Activated CD4-positive, alpha-beta memory T cell treated with anti-CD3 and anti-CD28 coated beads, Interleukin-2, amount 10 ng/mL, durations not matched to agents 7 days and 5 days (primary cell): ENCODE data around the gene NR3C2. TPM values are rescaled to one million over a fixed set of nuclear protein-coding genes. Genes with fewer than 3 reads are reported as not detected.
"Not testable (repeated sequence)": the region's sequence is repeated elsewhere in the genome, so short reads cannot be mapped to it uniquely, and the experiment has no call there.

Experiments
- CTCF ChIA-PET: fragments of 350-600 bp; sonication (Branson Sonifier 250); formaldehyde crosslinking; loops from one replicate; lab custom pipeline; 2021; ENCODE audit warnings: antibody characterized with exemption, inconsistent platforms; lab: Charles Lee
- POLR2A ChIA-PET: fragments of 350-600 bp; sonication (Branson Sonifier 250); formaldehyde crosslinking; loops from one replicate; lab custom pipeline; 2021; ENCODE audit warnings: antibody characterized with exemption; lab: Charles Lee
- DNase-seq: peaks from one replicate; pipeline ENCODE4 v3.0.0-alpha.2; 2020
- H3K27ac Mint-ChIP-seq: one replicate; pipeline ENCODE4 v1.8.0; 2021; ENCODE audit warnings: mild to moderate bottlenecking, mixed read lengths
- H3K27me3 Mint-ChIP-seq: one replicate; pipeline ENCODE4 v1.8.0; 2021; ENCODE audit warnings: mixed read lengths
- H3K36me3 Mint-ChIP-seq: one replicate; pipeline ENCODE4 v1.8.0; 2021; ENCODE audit warnings: low read depth, mixed read lengths
- H3K4me1 Mint-ChIP-seq: one replicate; pipeline ENCODE4 v1.8.0; 2021; ENCODE audit warnings: mixed read lengths
- H3K4me3 Mint-ChIP-seq: one replicate; pipeline ENCODE4 v1.8.0; 2021; ENCODE audit warnings: mild to moderate bottlenecking, mixed read lengths
- H3K9me3 Mint-ChIP-seq: one replicate; pipeline ENCODE4 v1.8.0; 2021; ENCODE audit warnings: mixed read lengths
- total RNA-seq, 2 experiments: library from RNA; stranded (reverse); gene quantifications; one replicate each; pipeline ENCODE4 v1.2.3, GENCODE V29; 2021

Gene NR3C2
- total RNA-seq, 2 experiments from 2014 or later, result 4.1 to 5.0 TPM

DNA sequence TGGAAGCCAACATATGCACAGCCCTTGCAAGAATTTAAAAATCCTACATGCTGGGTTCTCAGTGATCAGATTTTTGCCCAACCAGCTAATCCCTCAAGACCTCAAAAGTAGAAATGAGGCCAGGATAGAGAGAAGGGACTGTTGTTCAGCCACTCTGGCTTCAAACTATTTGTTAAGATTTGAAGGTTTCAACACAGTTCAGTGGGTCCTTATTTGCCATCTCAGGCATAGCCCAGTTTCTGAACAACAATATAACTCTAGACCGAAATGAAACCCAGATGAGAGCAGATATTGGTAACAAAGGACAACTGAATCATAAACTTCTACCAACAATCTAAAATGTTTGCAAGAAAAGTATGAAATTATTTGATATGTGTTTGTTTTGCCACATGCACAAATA is 237.3 kb downstream of the NR3C2 start:
- no peaks in the 10 kb centered on the region for H3K36me3 Mint-ChIP-seq
- no peaks in the 10 kb centered on the region for H3K27me3 Mint-ChIP-seq
- DNase-seq, result no peak
- no peak overlapping the region for H3K4me3 Mint-ChIP-seq
- no peaks in the 10 kb centered on the region for H3K4me1 Mint-ChIP-seq
- POLR2A ChIA-PET, result no interaction called here
- H3K9me3 Mint-ChIP-seq, result no peaks in the 10 kb centered on the region
- CTCF ChIA-PET, result no interaction called here
- no peak overlapping the region for H3K27ac Mint-ChIP-seq

DNA sequence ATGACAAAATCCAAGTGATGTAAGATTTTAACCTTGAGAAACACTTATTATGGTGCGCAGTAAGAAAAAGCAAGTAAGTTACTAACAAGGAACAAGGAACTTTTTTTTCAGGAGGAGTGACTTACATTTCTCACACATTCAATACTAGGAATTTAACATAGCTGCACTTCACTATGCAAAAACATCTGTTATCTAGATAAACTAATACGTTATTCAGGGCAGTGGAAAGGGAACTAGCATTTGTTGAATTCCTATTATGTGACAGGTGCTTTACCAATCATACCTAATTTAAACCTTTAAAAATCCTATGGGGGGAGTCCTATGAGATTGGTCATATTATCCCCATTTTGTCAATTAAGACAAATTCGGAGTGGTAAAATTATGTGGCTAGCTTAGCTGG is 238.0 kb downstream of the NR3C2 start:
- ChIA-PET CTCF (no interaction called here), POLR2A (no interaction called here)
- Mint-ChIP-seq H3K9me3 (no peaks in the 10 kb centered on the region), H3K4me1 (no peaks in the 10 kb centered on the region), H3K4me3 (no peak overlapping the region), H3K27me3 (no peaks in the 10 kb centered on the region), H3K27ac (no peak overlapping the region), H3K36me3 (no peaks in the 10 kb centered on the region)
- no peak for DNase-seq

- no peak overlapping the region for H3K4me3 Mint-ChIP-seq
- DNase-seq, result no peak
- H3K4me1 Mint-ChIP-seq, result no peaks in the 10 kb centered on the region
- POLR2A ChIA-PET, result no interaction called here
- no peaks in the 10 kb centered on the region for H3K27me3 Mint-ChIP-seq
- H3K9me3 Mint-ChIP-seq, result no peaks in the 10 kb centered on the region
- no peaks in the 10 kb centered on the region for H3K36me3 Mint-ChIP-seq
- no peak overlapping the region for H3K27ac Mint-ChIP-seq
- CTCF ChIA-PET, result no interaction called here
Measured at GRCh38 chr4:148203056-148203898, 238.9 kb downstream of the NR3C2 start.

DNA sequence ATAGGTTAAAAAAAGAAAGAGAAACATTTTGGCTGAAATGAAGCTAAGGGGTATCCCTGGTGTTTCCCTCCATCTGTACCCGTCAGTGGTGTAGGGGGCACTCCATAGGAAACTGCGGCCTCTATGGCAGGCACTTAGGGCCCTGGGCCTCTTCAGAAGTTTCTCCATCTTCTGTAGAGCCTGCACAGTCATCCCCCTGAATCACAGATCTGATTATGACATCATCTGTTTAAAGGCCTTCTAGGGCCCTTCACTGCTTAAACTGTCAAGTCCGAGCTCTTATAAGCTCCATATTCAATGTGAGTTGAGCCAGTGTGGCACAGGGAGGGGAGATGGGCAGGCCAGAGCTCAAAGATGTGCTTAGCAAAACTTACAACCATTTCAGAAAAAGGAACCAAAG is 241.3 kb downstream of the NR3C2 start:
- H3K27ac Mint-ChIP-seq, result no peak overlapping the region
- DNase-seq, result no peak
- no peaks in the 10 kb centered on the region for H3K9me3 Mint-ChIP-seq
- CTCF ChIA-PET, result no interaction called here
- POLR2A ChIA-PET, result no interaction called here
- H3K4me1 Mint-ChIP-seq, result no peaks in the 10 kb centered on the region
- no peaks in the 10 kb centered on the region for H3K36me3 Mint-ChIP-seq
- H3K4me3 Mint-ChIP-seq, result no peak overlapping the region
- no peaks in the 10 kb centered on the region for H3K27me3 Mint-ChIP-seq

GRCh38 chr4:148196164-148196563 is 246.1 kb downstream of the NR3C2 start:
- Mint-ChIP-seq H3K27me3 (no peaks in the 10 kb centered on the region), H3K36me3 (no peaks in the 10 kb centered on the region), H3K9me3 (no peaks in the 10 kb centered on the region), H3K27ac (no peak overlapping the region), H3K4me1 (no peaks in the 10 kb centered on the region), H3K4me3 (no peak overlapping the region)
- ChIA-PET POLR2A (no interaction called here), CTCF (no interaction called here)
- no peak for DNase-seq

- POLR2A ChIA-PET, result no interaction called here
- H3K36me3 Mint-ChIP-seq, result no peaks in the 10 kb centered on the region
- H3K27ac Mint-ChIP-seq, result no peak overlapping the region
- H3K4me3 Mint-ChIP-seq, result no peak overlapping the region
- DNase-seq, result no peak
- H3K4me1 Mint-ChIP-seq, result no peaks in the 10 kb centered on the region
- no peaks in the 10 kb centered on the region for H3K27me3 Mint-ChIP-seq
- CTCF ChIA-PET, result no interaction called here
- no peaks in the 10 kb centered on the region for H3K9me3 Mint-ChIP-seq
Measured at GRCh38 chr4:148192526-148192925, 249.7 kb downstream of the NR3C2 start.

- DNase-seq, H3K27me3 Mint-ChIP-seq, H3K36me3 Mint-ChIP-seq, POLR2A ChIA-PET, H3K9me3 Mint-ChIP-seq, H3K4me1 Mint-ChIP-seq, H3K27ac Mint-ChIP-seq, H3K4me3 Mint-ChIP-seq, CTCF ChIA-PET: not testable (repeated sequence)
Measured at GRCh38 chr4:148187454-148188222, 254.6 kb downstream of the NR3C2 start.

DNA sequence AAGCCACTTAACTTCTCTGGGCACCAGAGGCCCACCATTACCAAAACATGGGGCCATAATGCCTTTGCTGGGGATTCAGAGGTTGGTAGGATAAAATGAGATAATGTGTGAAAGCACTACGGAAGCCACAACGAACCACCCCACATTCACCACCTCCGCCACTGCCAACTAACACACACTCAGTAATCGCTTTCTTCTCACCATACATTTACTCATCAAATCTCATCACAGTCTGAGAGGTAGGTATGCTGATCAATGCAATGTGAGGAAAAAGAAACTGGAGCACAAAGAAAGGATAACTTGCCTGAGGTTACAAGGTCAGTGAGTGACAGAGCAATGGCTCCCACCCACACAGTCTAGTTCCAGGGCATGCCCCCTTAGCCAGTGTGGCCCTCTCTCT is 257.3 kb downstream of the NR3C2 start:
- Mint-ChIP-seq H3K27me3 (no peaks in the 10 kb centered on the region), H3K9me3 (no peaks in the 10 kb centered on the region)

DNA sequence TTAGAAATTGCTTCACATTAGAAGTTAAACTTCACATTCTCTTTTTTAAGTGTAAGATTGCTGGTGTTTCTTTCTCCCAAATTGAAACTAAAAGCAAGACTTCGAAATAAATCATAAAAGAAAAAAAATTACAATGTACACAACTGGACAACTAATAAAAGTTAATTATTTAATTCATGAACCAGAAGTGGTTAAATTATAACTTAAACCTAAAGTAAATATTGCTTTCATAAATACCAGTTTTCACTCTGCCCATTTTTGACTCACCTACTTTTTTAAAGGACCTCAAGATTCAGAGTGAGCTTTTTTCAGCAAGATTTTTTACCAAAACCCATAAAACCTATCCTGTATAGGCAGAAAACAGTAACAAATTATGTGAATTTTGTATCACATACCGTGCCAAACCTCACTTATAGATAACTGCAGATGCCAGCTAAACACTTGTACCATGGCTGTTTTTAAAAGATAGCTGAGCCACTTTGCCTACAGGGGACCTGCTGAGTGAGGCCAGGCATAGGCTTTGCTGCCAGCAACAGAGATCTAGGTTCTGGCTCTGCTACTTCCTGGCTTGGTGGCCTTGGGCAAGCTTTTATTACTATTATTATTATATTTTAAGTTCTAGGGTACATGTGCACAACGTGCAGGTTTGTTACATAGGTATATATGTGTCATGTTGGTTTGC is 259.8 kb downstream of the NR3C2 start:
- CTCF ChIA-PET, result no interaction called here
- H3K27ac Mint-ChIP-seq, result no peak overlapping the region
- H3K27me3 Mint-ChIP-seq, result no peaks in the 10 kb centered on the region
- H3K4me1 Mint-ChIP-seq, result no peaks in the 10 kb centered on the region
- no peaks in the 10 kb centered on the region for H3K9me3 Mint-ChIP-seq
- POLR2A ChIA-PET, result no interaction called here
- no peak overlapping the region for H3K4me3 Mint-ChIP-seq
- H3K36me3 Mint-ChIP-seq, result no peaks in the 10 kb centered on the region
- DNase-seq, result no peak

More for the DNA sequence above, 257.3 kb downstream of the NR3C2 start:
- no peaks in the 10 kb centered on the region for H3K4me1 Mint-ChIP-seq
- H3K27ac Mint-ChIP-seq, result no peak overlapping the region
- no peaks in the 10 kb centered on the region for H3K36me3 Mint-ChIP-seq
- no peak for DNase-seq
- no peak overlapping the region for H3K4me3 Mint-ChIP-seq
- CTCF ChIA-PET, result no interaction called here
- POLR2A ChIA-PET, result no interaction called here

DNA sequence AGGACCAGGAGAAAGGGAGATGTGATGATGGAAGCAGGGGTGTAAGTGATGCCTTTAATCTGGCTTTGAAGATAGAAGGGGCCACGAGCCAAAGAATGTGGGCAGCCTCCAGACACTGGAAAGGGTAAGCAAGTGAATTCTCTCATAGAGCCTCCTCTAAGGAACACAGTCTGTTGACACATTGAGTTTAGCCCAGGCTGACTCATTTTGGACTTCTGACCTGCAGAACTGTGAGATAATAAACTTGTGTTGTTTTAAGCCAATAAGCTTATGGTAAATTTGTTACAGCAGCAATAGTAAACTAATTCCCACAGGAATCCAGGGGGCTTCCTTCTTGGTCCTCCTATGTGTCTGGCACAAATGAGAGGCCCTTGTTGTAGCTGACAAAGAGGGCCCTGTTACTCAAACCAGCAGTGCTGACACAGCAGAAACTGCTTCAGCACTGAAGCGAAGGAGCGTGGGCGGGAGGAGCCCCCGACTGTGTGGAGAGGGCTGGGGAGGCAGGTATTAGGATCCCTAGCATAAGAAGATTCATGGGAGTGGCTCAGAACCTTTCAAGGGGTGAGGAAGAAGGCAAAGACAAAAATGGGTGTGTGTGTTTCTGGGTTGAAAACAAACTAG is 268.7 kb downstream of the NR3C2 start:
- no peaks in the 10 kb centered on the region for H3K27me3 Mint-ChIP-seq
- CTCF ChIA-PET, result no interaction called here
- no peak overlapping the region for H3K4me3 Mint-ChIP-seq
- no peak overlapping the region for H3K27ac Mint-ChIP-seq
- H3K9me3 Mint-ChIP-seq, result no peaks in the 10 kb centered on the region
- POLR2A ChIA-PET, result no interaction called here
- H3K36me3 Mint-ChIP-seq, result peaks cover 6% of the 10 kb centered on the region
- H3K4me1 Mint-ChIP-seq, result peaks cover 11% of the 10 kb centered on the region
- DNase-seq, result no peak

DNA sequence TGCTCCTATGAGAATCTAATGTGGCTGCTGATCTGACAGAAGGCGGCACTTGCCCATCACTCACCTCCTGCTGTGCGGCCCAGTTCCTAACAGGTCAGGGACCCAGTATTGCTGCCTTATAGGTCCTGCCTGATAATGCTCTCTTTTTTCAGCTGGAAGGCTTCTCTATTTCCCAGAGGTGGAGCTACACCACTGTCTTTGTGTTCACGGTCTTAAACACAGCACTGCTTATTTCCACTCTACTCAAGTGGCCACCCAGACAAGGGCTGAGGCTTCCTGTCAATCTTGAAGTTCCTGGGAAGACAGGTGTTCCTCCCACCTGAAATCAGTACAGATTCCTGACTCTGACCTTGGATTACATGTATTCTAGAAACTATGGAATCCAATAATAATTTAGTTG is 270.6 kb downstream of the NR3C2 start:
- no peak overlapping the region for H3K27ac Mint-ChIP-seq
- H3K36me3 Mint-ChIP-seq, result peaks cover 6% of the 10 kb centered on the region
- POLR2A ChIA-PET, result no interaction called here
- no peaks in the 10 kb centered on the region for H3K9me3 Mint-ChIP-seq
- no peaks in the 10 kb centered on the region for H3K27me3 Mint-ChIP-seq
- DNase-seq, result no peak
- no peak overlapping the region for H3K4me3 Mint-ChIP-seq
- CTCF ChIA-PET, result no interaction called here
- H3K4me1 Mint-ChIP-seq, result peaks cover 11% of the 10 kb centered on the region

GRCh38 chr4:148170408-148171365 is 271.5 kb downstream of the NR3C2 start:
- Mint-ChIP-seq H3K27me3 (no peaks in the 10 kb centered on the region), H3K4me3 (no peak overlapping the region), H3K36me3 (peaks cover 6% of the 10 kb centered on the region), H3K9me3 (no peaks in the 10 kb centered on the region), H3K27ac (no peak overlapping the region), H3K4me1 (peaks cover 11% of the 10 kb centered on the region)
- DNase-seq, result no peak
- POLR2A ChIA-PET, result no interaction called here
- CTCF ChIA-PET, result no interaction called here
